Adrenal gland (tissue), 5 donors: ENCODE data around the gene PNRC1.
"Not testable (repeated sequence)": the region's sequence is repeated elsewhere in the genome, so short reads cannot be mapped to it uniquely, and the experiment has no call there.

ENCODE experiments used
- POLR2A ChIP-seq, 2 donors: fragments of 450-650 bp; IDR thresholded peaks; one replicate each; pipeline ENCODE4 v1.6.1; 2017; ENCODE audit warnings: antibody characterized with exemption in 2 of 2, mild to moderate bottlenecking in 2 of 2, moderate library complexity in 1 of 2
- TF ChIP-seq, protein P1 (sequence below), 6 experiments: fragments of 450-650 bp in 4 of 6; fragments of 200-600 bp in 2 of 6; sonication (generic) in 1 of 6; IDR thresholded peaks; 1 replicate in 5 of 6; 2 replicates in 1 of 6; pipeline versions ENCODE4 v1.5.1 to v1.8.0; 2016 to 2021; ENCODE audit warnings: antibody characterized with exemption in 6 of 6, mild to moderate bottlenecking in 2 of 6, moderate library complexity in 1 of 6
- donor health status: DM: no; HTN: no; CAD: no.

DNA sequence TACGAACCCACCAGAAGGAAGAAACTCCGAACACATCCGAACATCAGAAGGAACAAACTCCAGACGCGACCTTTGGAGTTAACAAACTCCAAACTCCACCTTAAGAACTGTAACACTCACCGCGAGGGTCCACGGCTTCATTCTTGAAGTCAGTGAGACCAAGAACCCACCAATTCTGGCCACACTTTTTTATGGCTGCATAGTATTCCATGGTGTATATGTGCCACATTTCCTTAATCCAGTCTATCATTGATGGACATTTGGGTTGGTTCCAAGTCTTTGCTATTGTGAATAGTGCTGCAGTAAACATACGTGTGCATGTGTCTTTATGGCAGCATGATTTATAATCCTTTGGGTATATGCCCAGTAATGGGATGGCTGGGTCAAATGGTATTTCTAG lies 14.4 kb upstream of the PNRC1 start:
- TF ChIP-seq, protein P1, sequence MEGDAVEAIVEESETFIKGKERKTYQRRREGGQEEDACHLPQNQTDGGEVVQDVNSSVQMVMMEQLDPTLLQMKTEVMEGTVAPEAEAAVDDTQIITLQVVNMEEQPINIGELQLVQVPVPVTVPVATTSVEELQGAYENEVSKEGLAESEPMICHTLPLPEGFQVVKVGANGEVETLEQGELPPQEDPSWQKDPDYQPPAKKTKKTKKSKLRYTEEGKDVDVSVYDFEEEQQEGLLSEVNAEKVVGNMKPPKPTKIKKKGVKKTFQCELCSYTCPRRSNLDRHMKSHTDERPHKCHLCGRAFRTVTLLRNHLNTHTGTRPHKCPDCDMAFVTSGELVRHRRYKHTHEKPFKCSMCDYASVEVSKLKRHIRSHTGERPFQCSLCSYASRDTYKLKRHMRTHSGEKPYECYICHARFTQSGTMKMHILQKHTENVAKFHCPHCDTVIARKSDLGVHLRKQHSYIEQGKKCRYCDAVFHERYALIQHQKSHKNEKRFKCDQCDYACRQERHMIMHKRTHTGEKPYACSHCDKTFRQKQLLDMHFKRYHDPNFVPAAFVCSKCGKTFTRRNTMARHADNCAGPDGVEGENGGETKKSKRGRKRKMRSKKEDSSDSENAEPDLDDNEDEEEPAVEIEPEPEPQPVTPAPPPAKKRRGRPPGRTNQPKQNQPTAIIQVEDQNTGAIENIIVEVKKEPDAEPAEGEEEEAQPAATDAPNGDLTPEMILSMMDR (IDR thresholded peaks at IDR 0.05) = not testable (repeated sequence)
- not testable (repeated sequence) for TF ChIP-seq POLR2A (IDR thresholded peaks at IDR 0.05)
